ENCODE results near the gene MAP7D3. TPM values are rescaled to one million over a fixed set of nuclear protein-coding genes. Genes with fewer than 3 reads are reported as not detected.

MAP7D3 gene
- total and polyA plus RNA-seq, 2 of the 4 experiments (the other 2 are of a cell fraction), result 10.0 to 23.8 TPM

DNA sequence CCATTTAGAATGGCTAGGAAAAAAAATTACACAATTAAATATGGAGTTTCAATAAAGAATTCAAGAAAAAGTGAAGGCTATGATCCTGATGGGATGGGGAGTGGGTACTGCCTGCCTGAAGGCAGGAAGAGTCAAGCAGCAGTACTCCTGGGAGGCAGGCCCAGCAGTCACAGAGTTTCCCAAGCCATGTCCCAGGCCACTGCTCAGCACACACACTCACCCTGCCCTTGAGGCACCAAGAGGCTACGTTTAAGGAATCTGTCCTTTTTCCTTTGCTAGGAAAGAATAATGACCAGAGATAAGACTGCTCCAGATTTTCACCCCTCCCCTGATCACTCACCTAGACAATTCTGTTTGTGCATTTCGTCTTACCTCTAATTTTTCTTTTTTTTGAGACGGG lies 30.2 kb downstream of the MAP7D3 start:
- Histone ChIP-seq H3K56ac (ENCODE audit: extremely low read depth, insufficient read depth, low read length) (no peak overlapping the region), H3K23ac (ENCODE audit: low read depth, low read length) (peak overlapping the region; percentile 38; the same call in 1 of the 2 replicates), H2AFZ (replicated peaks; ENCODE audit: low read length, poor library complexity) (no peak overlapping the region), H4K5ac (ENCODE audit: low read depth, low read length) (no peak overlapping the region), H3K9me3 (ENCODE audit: control insufficient read depth, insufficient read depth, low read length) (no peaks in the 10 kb centered on the region), H4K20me1 (ENCODE audit: insufficient read depth, low read length) (no peaks in the 10 kb centered on the region), H3K79me1 (ENCODE audit: low read depth in 1 of 2, low read length in 2 of 2) (no peaks in the 10 kb centered on the region), H3K36me3 (ENCODE audit: control insufficient read depth, insufficient read depth, low read length) (peaks cover 14% of the 10 kb centered on the region), H3K9me1 (ENCODE audit: insufficient read depth, low read length) (peaks cover 3% of the 10 kb centered on the region; the same call in 1 of the 2 replicates), H2AK9ac (replicated peaks; ENCODE audit: low read depth, low read length, poor library complexity) (no peak overlapping the region), H3K27me3 (ENCODE audit: control insufficient read depth, insufficient read depth, low read length) (no peaks in the 10 kb centered on the region), H3K4me1 (ENCODE audit: control insufficient read depth, insufficient read depth, low read length) (no peaks in the 10 kb centered on the region), H3K9ac (ENCODE audit: low read depth, low read length) (no peak overlapping the region), H4K91ac (ENCODE audit: insufficient read depth, low read depth, low read length) (no peak overlapping the region), H3K4me2 (ENCODE audit: low read depth, low read length) (no peak overlapping the region), H3K27ac (ENCODE audit: insufficient read depth, low read length) (no peak overlapping the region), H3K4ac (ENCODE audit: low read depth, low read length) (no peak overlapping the region), H3K18ac (ENCODE audit: low read depth, low read length) (no peak overlapping the region), H2BK120ac (ENCODE audit: low read depth, low read length) (no peak overlapping the region), H4K8ac (ENCODE audit: low read depth in 2 of 2, low read length in 2 of 2) (no peak overlapping the region), H3K14ac (replicated peaks; ENCODE audit: low read depth, low read length) (0 out of 2 replicates have a peak overlapping the region, but pooled peaks have one; percentile 9), H2BK15ac (ENCODE audit: low read depth, low read length) (no peak overlapping the region), H3K4me3 (ENCODE audit: insufficient read depth, low read depth, low read length) (no peak overlapping the region), H2AK5ac (ENCODE audit: low read depth, low read length) (peak overlapping the region; percentile 64; the same call in 1 of the 2 replicates), H2BK5ac (ENCODE audit: low read depth, low read length, poor library complexity, severe bottlenecking) (no peak overlapping the region), H2BK20ac (ENCODE audit: low read depth, low read length) (0 out of 2 replicates have a peak overlapping the region, but pooled peaks have one; percentile 33)
- in situ Hi-C loops (cut with MboI; ENCODE audit: low sequenced_read_pairs) (no loop called here), intact Hi-C loops (cut with micrococcal nuclease) (no loop called here), dilution Hi-C loops (cut with HindIII; ENCODE audit: low sequenced_read_pairs, unreplicated experiment) (no loop called here)
- ChIA-PET POLR2A (ENCODE audit: unreplicated experiment) (no interaction called here), CTCF (no interaction called here)
- no TSS peak for BruUV-seq (replicated peaks)
- DNase-seq, result no peak
- TF ChIP-seq CHD1 (IDR thresholded peaks at IDR 0.05; ENCODE audit: low read depth, low read length), result no peak
- no peak for TF ChIP-seq FOS (IDR thresholded peaks at IDR 0.05; ENCODE audit: low read depth, low read length)
- no peak for TF ChIP-seq BHLHE40 (IDR thresholded peaks at IDR 0.05; ENCODE audit: low read depth, low read length)
- no peak for TF ChIP-seq SMC3 (IDR thresholded peaks at IDR 0.05; ENCODE audit: low read depth, low read length)
- TF ChIP-seq RCOR1 (IDR thresholded peaks at IDR 0.05; ENCODE audit: insufficient replicate concordance, low read length), result no peak
- TF ChIP-seq POLR2A (IDR thresholded peaks at IDR 0.05; ENCODE audit: low read depth, low read length), result no peak
- TF ChIP-seq RFX5 (IDR thresholded peaks at IDR 0.05; ENCODE audit: low read depth, low read length), result no peak
- TF ChIP-seq, protein P1, sequence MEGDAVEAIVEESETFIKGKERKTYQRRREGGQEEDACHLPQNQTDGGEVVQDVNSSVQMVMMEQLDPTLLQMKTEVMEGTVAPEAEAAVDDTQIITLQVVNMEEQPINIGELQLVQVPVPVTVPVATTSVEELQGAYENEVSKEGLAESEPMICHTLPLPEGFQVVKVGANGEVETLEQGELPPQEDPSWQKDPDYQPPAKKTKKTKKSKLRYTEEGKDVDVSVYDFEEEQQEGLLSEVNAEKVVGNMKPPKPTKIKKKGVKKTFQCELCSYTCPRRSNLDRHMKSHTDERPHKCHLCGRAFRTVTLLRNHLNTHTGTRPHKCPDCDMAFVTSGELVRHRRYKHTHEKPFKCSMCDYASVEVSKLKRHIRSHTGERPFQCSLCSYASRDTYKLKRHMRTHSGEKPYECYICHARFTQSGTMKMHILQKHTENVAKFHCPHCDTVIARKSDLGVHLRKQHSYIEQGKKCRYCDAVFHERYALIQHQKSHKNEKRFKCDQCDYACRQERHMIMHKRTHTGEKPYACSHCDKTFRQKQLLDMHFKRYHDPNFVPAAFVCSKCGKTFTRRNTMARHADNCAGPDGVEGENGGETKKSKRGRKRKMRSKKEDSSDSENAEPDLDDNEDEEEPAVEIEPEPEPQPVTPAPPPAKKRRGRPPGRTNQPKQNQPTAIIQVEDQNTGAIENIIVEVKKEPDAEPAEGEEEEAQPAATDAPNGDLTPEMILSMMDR (conservative IDR thresholded peaks at IDR 0.05; ENCODE audit: low read depth, low read length), result no peak
- TF ChIP-seq MXI1 (IDR thresholded peaks at IDR 0.05; ENCODE audit: borderline replicate concordance, low read depth, low read length), result no peak
- no peak for TF ChIP-seq MAFK (IDR thresholded peaks at IDR 0.05; ENCODE audit: low read depth, low read length)
- TF ChIP-seq MAZ (IDR thresholded peaks at IDR 0.05; ENCODE audit: borderline replicate concordance, low read depth, low read length), result no peak
- TF ChIP-seq CEBPB (IDR thresholded peaks at IDR 0.05; ENCODE audit: low read depth, low read length), result no peak
- TF ChIP-seq, protein P2, sequence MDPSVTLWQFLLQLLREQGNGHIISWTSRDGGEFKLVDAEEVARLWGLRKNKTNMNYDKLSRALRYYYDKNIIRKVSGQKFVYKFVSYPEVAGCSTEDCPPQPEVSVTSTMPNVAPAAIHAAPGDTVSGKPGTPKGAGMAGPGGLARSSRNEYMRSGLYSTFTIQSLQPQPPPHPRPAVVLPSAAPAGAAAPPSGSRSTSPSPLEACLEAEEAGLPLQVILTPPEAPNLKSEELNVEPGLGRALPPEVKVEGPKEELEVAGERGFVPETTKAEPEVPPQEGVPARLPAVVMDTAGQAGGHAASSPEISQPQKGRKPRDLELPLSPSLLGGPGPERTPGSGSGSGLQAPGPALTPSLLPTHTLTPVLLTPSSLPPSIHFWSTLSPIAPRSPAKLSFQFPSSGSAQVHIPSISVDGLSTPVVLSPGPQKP (IDR thresholded peaks at IDR 0.05; ENCODE audit: borderline replicate concordance, low read depth, low read length), result no peak
- TF ChIP-seq NFE2L2 (IDR thresholded peaks at IDR 0.05; ENCODE audit: low read depth, low read length), result no peak
- TF ChIP-seq, protein P3, sequence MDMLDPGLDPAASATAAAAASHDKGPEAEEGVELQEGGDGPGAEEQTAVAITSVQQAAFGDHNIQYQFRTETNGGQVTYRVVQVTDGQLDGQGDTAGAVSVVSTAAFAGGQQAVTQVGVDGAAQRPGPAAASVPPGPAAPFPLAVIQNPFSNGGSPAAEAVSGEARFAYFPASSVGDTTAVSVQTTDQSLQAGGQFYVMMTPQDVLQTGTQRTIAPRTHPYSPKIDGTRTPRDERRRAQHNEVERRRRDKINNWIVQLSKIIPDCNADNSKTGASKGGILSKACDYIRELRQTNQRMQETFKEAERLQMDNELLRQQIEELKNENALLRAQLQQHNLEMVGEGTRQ (IDR thresholded peaks at IDR 0.05; ENCODE audit: low read depth, low read length), result no peak
- no peak for TF ChIP-seq RAD21 (IDR thresholded peaks at IDR 0.05; ENCODE audit: low read length)
- ATAC-seq (ENCODE audit: low read depth), result no peak
- 55% methylated on average over 2 of the region's 3 CpGs; no CpG with 5 or more reads in 1 of the 2 experiments for WGBS, 2 experiments (ENCODE audit: extremely low coverage in 2 of 2, insufficient read length in 1 of 2)
